GM10248 (cell line): ENCODE data around the gene PPP1R7.

Experiments
- CTCF ChIA-PET: fragments of 300-600 bp; sonication (Branson Sonifier 250); formaldehyde crosslinking; extraction: SDS; loops from one replicate; lab custom pipeline; 2021; ENCODE audit warnings: antibody characterized with exemption; lab: Yijun Ruan, JAX
- POLR2A ChIA-PET: fragments of 350-650 bp; sonication (Branson Sonifier 250); formaldehyde crosslinking; extraction: SDS; loops from one replicate; lab custom pipeline; 2020; ENCODE audit warnings: antibody characterized with exemption; lab: Yijun Ruan, JAX
- DNase-seq: peaks from one replicate; pipeline ENCODE4 v3.0.0; 2012; ENCODE audit errors: extremely low spot score
- TF ChIP-seq, protein P1 (sequence below): IDR thresholded peaks from 2 replicates; pipeline ENCODE4 v1.5.1; 2012; ENCODE audit warnings: mild to moderate bottlenecking, low read depth; ENCODE audit errors: extremely low read depth, missing control alignments, control extremely low read depth

PPP1R7 gene

DNA sequence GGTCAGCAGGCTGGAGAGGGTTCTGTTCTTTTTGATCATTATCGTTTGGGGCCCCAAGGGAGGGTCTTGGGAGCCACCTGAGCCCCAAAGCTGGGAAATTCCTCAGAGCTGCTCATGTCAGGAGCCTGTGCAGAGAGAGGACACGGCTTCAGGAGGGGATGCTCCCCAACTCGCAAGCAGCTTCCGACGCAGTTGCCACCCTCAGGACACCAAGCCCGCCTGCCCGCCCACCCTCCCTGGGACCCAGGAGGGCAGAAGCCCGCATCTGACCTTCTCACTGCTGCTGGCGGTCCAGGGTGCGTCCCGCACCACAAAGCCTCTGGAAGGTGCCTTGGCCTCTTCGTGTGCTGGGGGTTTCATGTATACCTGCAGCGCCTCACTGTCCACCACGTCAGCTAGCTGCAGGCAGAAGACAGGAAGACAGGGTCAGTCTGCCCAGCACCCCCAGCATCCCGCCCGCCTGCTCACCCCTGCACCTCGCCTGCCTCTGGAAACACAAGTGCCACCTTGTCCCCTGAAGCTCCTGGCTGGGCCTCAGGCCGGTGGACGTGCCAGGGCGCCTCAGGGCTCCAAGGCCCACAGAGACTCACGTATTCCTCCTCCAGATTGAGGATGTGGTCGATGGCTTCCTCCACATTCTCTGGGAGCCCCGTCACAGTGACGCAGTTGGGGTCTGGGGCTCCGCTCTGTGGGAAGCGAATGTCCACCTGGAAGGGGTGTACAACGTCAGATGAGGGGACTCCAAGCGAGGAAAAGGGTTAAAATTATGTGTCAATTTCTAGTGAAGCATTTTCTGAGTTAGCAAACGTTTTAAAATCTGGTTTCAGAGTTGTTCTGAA is 79.5 kb downstream of the PPP1R7 start:
- TF ChIP-seq, protein P1, sequence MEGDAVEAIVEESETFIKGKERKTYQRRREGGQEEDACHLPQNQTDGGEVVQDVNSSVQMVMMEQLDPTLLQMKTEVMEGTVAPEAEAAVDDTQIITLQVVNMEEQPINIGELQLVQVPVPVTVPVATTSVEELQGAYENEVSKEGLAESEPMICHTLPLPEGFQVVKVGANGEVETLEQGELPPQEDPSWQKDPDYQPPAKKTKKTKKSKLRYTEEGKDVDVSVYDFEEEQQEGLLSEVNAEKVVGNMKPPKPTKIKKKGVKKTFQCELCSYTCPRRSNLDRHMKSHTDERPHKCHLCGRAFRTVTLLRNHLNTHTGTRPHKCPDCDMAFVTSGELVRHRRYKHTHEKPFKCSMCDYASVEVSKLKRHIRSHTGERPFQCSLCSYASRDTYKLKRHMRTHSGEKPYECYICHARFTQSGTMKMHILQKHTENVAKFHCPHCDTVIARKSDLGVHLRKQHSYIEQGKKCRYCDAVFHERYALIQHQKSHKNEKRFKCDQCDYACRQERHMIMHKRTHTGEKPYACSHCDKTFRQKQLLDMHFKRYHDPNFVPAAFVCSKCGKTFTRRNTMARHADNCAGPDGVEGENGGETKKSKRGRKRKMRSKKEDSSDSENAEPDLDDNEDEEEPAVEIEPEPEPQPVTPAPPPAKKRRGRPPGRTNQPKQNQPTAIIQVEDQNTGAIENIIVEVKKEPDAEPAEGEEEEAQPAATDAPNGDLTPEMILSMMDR: no peak
- CTCF ChIA-PET: interaction anchor here (1.4 to 1.6 kb wide), 2 partner anchors 11 to 152 kb away, joined by 3 to 4 read pairs; no protein-coding TSS in a partner anchor
- POLR2A ChIA-PET: interaction anchor here (0.6 kb wide), 1 partner anchor 137 kb away, joined by 4 read pairs; no protein-coding TSS in a partner anchor
- DNase-seq: no peak

DNA sequence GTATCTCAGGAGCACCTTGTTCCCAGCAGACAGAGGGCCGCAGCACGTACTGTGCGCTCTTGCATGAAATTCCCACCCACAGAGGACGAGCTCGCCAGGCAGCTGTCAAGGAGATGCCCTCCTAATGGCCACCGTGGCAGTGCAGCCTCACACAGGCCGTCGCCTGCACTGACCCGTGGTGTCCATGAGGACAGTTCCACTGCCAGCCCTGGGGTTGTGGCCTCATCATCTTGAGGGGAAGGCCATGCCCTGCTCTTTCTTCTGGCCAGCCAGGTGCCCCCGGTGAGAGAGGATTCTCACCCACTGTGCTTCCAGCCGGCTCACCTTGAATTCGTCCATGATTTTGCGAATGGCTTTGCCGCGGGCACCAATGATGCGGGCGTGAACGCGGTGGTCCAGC is 80.2 kb downstream of the PPP1R7 start:
- ChIA-PET POLR2A (no interaction called here), CTCF (interaction anchor here (1.4 kb wide), 1 partner anchor 11 kb away, joined by 4 read pairs; no protein-coding TSS in a partner anchor)
- TF ChIP-seq, protein P1: no peak
- DNase-seq: no peak

DNA sequence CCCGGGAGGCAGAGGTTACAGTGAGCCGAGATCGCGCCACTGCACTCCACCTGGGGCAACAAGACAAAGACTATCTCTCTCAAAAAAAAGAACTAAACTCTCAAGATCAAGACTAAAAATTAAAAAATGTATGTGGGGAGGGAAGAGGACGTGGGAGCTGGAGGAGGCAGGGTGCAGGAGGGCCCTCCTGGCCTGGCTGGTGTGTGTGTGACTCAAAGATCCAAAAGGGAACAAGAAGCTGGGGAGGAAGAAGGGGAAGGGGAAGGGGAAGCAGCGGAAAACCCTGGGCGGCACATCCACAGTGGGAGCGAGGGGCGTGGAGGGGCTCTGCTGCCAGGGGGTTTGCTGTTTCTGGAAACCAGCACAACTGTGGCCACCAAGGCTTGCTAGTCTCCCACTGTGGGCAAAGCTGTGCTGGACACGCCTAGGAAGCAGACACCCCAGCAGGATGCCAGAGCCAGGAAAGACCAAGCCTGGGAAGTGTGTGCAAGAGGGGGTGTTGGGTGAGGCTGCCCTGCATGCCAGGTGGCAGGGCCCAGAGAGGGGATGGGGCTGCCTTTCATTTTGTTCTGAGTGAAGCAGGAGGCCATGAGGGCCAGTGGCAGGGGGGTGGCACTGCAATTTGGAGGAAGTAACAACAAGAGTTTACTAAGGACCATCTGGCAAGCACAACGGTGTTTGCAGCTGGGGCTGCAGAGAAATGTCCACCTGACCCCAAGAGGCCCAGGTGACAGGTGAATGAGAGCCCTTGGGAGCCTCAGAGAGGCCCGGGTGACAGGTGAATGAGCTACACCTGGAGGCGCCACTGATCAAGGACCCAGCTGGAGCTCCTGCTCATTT is 82.7 kb downstream of the PPP1R7 start:
- CTCF ChIA-PET: interaction anchor here (0.9 to 1.1 kb wide), 3 partner anchors 14 to 154 kb away, joined by 3 read pairs; no protein-coding TSS in a partner anchor
- TF ChIP-seq, protein P1: no peak
- POLR2A ChIA-PET: interaction anchor here (0.6 kb wide), 1 partner anchor 109 kb away, joined by 3 read pairs; no protein-coding TSS in a partner anchor
- no peak for DNase-seq
